HG03196 (cell line): ENCODE measurements around the gene ATP1A4.
"Not testable (repeated sequence)": the region's sequence is repeated elsewhere in the genome, so short reads cannot be mapped to it uniquely, and the experiment has no call there.

Experiments
- ATAC-seq: cut with Tn5 transposase; IDR thresholded peaks from one replicate; pipeline ENCODE4 v1.9.1; 2021; ENCODE audit not compliant: unreplicated experiment

Gene ATP1A4

DNA sequence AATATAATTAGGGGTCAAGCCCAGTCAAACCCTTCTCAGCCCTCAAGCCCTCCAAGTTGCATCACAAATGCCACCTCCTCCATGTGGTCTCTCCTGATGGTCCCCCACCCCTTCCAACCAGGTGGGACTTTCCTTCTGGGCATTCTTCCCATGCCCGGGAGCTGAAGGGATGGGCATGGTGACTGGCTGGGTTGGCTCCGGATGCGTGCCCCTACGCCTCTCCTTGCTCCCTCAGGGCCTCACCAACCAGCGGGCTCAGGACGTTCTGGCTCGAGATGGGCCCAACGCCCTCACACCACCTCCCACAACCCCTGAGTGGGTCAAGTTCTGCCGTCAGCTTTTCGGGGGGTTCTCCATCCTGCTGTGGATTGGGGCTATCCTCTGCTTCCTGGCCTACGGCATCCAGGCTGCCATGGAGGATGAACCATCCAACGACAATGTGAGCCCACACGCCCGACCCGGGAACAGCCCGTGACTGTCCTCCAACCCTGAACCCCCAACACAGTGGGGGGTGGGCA, 28.4 kb upstream of the ATP1A4 start:
- ATAC-seq, result no peak

DNA sequence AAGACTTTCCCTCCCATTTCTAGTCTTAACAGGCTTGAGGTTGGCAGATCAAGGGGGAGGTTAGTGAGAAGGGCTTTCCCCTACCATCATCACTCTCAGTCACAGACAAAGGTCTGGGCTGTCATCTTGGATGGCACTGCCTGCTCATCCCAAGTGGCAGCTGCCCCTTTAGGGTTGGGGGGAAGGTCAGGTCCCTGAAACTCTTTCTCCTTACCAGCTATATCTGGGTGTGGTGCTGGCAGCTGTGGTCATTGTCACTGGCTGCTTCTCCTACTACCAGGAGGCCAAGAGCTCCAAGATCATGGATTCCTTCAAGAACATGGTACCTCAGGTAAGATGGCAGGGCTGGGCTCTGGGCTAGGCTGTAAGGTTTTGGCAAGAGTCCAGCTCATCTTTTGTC, 27.7 kb upstream of the ATP1A4 start:
- ATAC-seq, result no peak

DNA sequence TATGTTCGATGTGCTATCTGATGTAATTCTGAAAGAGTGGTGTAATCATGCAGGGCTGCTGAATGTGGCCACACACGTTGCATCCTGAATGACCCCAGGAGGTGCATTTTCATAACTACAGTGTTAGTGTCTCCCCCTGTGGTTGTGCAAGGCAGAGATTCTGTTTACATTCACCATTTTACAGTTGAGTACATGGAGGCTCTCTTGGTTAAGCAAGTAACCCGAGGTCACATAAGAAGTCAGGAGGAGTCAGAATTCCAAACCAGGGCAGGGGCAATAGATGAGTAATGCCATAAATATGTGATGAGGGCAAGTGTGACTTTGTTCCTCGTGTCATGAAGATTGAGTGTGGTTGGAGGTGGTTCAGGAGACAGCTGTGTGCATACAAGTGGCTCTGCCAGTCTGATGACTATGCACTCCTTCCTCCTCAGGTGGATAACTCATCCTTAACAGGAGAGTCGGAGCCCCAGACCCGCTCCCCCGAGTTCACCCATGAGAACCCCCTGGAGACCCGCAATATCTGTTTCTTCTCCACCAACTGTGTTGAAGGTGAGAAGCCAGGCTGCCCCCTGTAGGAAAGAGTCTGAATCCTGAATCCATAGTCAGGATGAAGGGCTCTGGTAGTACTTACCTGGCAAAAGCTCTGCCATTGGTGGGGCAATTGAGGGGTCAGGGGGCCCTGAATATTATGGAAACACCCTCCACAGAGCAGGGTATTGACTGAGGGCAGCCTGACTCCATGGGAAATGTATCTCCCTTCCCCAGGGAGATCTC, 26.5 kb upstream of the ATP1A4 start:
- ATAC-seq, result no peak

DNA sequence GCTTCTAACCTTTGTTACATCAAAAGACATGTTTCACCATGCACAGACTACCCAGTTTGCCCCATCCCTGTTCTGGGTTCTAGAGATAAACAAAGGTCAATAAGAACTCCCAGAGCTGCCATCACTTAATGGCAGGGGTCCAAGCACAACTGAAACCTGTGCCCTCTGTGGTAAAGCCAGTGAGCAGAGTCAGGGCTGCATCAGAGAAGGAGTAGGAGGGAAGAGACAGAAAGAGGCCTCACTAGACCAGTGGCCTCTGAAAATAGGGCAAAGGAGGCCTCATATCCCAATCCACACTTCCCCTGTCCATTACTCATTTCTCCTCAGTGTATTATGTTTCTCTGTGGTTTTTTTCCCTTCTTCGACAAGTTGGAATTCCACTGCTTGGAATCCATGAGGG, 25.7 kb upstream of the ATP1A4 start:
- no peak for ATAC-seq

DNA sequence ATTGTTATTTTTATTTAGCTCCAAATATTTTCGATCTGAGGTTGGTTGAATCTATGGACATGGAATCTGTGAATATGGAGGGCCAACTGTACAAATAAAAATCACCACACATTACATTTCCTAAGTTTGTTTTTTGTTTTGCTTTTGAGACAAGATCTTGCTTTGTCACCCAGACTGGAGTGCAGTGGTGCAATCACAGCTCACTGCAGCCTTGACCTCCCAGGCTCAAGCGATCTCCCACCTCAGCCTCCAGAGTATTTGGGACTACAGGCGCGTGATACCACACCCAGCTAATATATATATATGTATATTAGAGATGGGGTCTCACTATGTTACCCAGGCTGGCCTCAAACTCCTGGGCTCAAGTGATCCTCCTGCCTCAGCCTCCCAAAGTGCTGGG, 25.1 kb upstream of the ATP1A4 start:
- not testable (repeated sequence) for ATAC-seq

DNA sequence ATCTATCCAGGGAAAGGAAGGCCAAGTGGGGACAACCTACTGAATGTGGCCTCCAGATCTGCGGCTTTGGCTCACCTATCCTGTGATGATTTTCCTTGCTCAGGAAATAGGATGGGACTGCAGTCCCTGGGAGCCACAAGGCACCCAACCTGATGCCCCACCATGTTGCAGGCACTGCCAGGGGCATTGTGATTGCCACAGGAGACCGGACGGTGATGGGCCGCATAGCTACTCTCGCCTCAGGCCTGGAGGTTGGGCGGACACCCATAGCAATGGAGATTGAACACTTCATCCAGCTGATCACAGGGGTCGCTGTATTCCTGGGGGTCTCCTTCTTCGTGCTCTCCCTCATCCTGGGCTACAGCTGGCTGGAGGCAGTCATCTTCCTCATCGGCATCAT, 24.0 kb upstream of the ATP1A4 start:
- no peak for ATAC-seq

DNA sequence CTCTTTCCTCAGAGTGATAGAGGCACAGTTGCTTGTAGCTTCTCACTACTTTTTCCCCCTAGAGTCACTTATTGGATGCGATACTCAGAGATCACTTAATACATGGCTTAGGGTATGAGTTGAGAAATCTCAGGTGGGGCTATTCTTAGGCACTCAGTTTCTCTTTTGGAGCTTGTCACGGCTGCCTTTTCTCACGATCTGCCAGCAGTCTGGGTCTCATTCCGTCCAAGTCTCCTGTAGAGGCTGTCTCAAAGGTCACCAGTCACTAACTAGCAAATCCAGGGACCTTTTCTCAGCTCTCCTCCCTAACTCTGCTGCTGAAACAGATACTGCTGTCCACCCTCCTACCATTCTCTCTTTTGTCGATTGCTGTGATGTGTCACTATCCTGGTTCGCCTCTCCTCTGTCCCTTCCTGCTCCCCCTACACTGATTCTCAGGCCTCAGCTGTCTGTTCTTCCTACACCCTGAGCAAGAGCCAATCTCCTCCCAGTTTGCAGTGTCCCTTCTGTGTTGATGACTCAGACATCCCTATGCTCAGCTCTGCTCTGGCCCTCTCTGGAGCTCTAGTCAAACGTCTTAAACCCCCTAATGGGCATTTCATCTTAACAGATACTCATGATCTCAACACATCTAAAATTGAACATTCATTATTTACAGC, 23.4 kb upstream of the ATP1A4 start:
- no peak for ATAC-seq

DNA sequence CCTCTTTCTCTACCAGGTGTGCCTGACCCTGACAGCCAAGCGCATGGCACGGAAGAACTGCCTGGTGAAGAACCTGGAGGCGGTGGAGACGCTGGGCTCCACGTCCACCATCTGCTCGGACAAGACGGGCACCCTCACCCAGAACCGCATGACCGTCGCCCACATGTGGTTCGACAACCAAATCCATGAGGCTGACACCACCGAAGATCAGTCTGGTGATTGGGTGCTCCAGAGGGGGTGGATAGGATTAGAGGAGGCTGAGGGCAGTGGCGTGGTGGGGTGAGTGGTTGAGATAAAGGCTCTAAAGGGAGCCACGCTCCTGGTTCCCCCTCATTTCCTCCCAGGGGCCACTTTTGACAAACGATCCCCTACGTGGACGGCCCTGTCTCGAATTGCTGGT, 22.8 kb upstream of the ATP1A4 start:
- ATAC-seq, result no peak

DNA sequence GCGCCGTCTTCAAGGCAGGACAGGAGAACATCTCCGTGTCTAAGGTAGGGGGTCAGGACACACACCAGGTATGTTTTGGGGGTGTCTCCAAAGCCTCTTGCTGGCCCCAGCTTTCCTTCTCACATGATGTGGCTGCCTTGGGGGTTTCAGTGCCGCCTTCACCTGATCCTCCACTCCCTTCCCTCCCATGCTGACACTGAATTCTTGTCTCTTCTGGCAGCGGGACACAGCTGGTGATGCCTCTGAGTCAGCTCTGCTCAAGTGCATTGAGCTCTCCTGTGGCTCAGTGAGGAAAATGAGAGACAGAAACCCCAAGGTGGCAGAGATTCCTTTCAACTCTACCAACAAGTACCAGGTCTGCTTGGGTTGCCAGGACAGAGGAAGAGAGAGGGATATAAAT, 22.4 kb upstream of the ATP1A4 start:
- no peak for ATAC-seq

DNA sequence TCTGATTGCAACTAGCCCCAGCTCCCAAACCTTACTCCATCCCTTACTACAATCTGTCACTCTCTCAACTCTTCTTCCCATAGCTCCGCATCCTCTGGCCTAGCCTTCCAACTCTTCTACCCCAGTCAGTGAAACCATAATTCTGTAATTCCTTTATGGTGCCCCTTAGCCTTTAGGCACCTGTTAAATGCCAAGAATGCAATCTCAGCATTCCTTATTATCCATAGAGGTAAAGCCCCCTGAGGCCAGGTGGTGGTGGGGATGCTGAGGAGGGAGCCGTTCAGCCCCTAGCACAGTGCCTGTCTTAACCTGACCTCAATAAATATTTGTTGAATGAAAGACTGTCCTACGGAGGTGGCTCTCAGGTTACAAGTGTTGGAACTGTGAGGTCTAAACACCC, 21.8 kb upstream of the ATP1A4 start:
- no peak for ATAC-seq

DNA sequence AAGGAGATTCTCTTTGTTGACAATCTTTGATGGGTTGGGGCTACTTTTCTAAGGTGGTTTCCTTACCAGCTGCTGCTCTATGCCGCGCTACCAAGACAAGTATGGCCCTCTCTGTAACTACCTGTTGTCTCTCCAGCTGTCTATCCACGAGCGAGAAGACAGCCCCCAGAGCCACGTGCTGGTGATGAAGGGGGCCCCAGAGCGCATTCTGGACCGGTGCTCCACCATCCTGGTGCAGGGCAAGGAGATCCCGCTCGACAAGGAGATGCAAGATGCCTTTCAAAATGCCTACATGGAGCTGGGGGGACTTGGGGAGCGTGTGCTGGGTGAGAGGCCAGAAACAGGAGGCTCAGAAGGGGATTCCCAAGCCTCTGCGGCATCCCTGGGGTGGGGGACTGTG, 21.4 kb upstream of the ATP1A4 start:
- no peak for ATAC-seq

DNA sequence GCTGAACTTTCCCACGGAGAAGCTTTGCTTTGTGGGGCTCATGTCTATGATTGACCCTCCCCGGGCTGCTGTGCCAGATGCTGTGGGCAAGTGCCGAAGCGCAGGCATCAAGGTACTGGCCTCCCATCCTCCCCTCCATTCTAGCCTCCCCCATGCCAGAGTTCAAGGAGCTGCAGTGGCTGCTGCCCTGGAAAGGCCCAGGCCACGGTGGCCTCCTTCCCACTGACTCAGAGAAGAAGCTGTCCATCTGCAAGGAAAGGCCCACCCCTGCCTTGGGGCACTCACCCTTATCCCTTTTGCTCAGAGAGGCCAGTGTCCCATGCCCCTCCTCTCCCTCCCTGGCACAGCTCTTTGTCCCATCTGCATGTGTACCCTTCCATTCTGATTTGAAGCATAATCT, 20.9 kb upstream of the ATP1A4 start:
- ATAC-seq, result no peak

DNA sequence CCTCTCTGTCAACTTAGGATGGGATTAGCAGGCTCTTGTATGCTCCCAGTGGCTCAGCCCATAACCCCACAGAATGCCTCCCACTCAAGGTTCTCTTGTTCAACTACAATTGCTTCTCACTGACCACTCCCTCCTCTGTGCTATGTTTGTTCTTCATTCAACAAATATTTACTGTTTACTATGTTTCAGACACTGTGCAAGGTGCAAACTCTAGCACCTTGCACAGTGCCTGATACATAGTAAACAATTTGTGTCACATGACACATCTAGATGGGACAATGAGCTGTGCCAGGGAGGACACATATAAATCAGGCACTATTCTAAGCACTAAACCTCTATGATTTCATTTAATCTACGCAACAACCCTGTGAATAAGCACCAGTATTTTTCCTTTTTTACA, 20.5 kb upstream of the ATP1A4 start:
- ATAC-seq, result no peak

DNA sequence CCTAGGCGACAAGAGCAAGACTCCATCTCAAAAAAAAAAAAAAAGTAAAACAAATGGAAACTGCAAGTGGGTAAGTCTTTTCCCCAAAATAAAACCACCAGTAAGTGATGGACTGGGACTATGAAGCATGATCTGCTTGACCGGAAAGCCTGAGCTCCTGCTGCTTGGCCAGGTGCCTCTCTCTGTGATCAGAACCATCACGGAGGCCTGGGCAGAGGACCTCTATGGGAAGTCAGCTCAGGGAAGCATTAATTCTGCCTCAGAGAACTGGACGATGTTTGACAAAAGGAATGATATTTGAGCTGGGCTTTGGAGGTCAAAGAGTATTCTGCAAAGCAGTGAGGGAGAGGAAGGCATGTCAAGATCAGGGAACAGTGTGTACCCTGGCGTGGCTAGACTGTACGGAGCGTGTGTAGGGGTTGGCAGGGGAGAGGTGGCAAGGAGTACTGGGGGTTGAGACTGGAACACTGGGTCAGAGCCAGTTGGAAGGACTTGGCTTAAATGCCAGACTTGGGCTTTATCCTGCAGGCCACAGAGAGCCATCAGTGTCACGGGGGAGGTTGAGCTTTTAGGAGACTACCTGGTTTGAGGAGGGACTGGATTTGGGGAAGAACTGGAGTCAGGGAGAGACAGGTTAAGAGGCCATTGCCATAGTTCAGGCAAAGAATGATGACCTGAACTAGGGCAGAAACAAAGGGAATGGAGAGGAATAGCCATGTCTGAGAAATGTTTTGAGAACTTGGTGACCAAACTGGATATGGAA, 19.4 kb upstream of the ATP1A4 start:
- ATAC-seq, result no peak

DNA sequence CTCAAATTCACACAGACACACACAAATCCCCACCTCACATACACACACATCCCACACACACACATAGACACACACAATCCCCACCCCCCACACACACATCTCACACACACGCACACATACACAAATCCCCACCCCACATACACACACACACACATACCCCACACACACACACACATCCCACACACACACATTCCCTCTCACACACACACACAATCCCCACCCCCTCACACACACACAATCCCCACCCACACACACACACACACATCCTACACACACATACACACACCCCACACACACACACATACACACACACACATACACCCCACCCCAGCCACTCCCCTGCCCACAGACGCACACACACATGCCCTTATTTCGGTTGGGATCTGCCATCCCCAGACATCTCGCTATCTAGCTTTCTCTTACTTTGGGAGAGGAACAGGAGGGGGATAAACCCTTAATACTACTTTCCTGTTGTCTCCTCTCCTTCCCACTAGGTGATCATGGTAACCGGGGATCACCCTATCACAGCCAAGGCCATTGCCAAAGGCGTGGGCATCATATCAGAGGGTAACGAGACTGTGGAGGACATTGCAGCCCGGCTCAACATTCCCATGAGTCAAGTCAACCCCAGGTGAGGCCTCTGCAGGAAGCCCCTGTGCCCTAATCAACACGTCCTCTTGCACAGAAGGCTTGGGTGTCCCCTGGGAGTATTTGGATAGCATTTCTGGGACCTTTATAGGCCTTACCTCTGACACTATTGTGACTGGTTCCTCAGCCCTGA, 17.2 kb upstream of the ATP1A4 start:
- ATAC-seq, result no peak

DNA sequence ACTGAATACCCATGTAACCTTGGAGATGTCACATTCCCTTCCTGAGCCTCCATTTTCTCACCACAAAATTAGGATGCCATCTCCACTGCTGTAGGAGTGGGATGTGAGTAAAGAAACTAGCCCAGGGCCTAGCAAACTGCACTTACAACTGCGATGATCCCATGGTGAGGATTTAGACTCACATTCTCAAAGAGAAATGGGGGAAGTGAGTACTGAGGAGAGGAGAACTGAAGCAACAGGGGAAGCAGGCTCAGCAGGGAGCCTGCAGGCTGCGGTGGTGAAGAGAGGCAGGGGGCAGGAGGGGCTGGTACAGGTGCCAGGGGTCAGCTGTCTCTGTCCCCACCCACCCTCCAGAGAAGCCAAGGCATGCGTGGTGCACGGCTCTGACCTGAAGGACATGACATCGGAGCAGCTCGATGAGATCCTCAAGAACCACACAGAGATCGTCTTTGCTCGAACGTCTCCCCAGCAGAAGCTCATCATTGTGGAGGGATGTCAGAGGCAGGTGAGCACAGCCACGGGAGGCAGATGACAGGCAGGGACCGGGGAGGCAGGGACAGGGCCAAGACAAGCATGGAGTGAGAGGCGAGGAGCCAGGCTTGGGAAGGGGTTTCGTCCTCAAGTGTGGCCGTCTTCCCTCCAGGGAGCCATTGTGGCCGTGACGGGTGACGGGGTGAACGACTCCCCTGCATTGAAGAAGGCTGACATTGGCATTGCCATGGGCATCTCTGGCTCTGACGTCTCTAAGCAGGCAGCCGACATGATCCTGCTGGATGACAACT, 16.4 kb upstream of the ATP1A4 start:
- no peak for ATAC-seq

DNA sequence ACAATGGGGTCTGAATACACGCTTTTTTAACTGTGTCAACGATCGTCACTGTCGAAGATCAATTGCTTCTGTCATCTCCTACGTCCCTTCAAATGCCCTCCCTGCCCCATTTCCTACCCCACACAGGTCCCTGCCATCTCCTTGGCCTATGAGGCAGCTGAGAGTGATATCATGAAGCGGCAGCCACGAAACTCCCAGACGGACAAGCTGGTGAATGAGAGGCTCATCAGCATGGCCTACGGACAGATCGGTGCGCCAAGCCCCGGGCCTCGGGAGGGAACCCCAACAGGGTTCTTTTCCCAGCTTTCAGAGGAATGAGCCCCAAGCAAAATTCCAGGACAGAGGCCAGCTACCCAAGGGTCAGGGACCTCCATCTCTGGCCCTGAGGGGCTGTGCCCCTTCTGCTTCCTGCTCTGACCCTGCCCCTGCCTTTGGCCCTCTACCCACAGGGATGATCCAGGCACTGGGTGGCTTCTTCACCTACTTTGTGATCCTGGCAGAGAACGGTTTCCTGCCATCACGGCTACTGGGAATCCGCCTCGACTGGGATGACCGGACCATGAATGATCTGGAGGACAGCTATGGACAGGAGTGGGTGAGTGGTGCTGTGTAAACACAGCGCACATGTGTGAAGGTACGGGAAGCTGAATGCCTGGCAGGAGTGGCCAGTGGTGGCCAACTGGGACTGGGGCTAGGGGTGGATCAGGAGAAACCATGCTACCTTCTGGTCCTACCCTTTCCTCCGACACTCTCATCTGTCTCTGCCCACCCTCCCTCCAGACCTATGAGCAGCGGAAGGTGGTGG, 15.1 kb upstream of the ATP1A4 start:
- no peak for ATAC-seq

DNA sequence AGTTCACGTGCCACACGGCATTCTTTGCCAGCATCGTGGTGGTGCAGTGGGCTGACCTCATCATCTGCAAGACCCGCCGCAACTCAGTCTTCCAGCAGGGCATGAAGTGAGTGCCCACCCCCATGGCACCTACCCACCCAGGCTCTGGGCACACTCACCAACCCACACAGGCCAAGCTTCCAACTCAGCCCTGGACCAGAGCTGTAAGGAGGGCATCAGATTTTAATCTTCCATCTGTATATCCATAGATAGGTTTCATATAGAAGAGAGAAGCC, 14.5 kb upstream of the ATP1A4 start:
- ATAC-seq, result no peak

DNA sequence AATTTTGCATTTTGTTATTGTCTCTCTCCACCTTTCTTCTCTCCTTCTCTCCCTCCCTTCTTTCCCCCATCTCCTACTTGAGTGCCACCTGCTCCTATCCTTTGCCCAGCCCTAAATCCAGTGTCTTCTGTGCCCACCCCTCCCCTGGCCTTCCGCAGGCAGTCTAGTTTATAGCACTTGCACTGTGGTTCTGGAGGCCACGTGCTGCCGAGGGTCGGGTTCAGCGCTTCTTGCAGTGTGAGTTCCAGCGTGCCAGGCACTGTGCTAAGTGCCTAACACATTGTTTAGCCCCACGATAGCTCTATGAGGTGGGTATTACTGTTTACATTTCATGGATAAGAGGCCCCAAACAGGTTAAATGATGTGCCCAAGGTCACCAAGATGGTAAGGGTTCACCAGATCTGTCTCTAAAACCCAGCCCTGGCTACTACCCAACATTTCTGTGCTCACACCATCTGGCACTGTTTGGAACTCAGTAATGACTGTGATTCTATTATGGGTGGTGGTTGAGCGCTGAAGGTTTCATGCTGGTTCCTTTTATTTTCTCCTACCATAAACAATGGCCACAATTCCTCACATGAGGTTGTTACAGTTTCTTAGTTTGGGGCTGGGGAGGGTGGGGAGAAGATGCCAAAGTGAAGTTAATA, 14.1 kb upstream of the ATP1A4 start:
- ATAC-seq, result no peak
